Ovary (tissue), 9 donors: ENCODE results near the gene ADGRG3. TPM values are rescaled to one million over a fixed set of nuclear protein-coding genes. Genes with fewer than 3 reads are reported as not detected.

Source experiments
- DNase-seq, 5 donors: peaks; one replicate each; pipeline ENCODE4 v3.0.0-alpha.2; 2019 to 2020
- H3K27ac ChIP-seq, 2 donors: fragments of 200-600 bp; one replicate each; pipeline versions ENCODE4 v1.5.1 to v1.8.0; 2019 to 2022
- H3K27me3 ChIP-seq: fragments of 200-600 bp; one replicate; pipeline ENCODE4 v1.8.0; 2022
- H3K36me3 ChIP-seq: fragments of 200-600 bp; sonication (generic); one replicate; pipeline ENCODE4 v1.5.1; 2019
- H3K4me1 ChIP-seq: one replicate; pipeline ENCODE4 v1.8.1; 2013; ENCODE audit warnings: mild to moderate bottlenecking, moderate library complexity; ENCODE audit not compliant: insufficient read depth
- H3K4me3 ChIP-seq: fragments of 200-600 bp; sonication (generic); one replicate; pipeline ENCODE4 v1.5.1; 2017
- H3K9me3 ChIP-seq, 2 donors: fragments of 200-600 bp in 1 of 2; sonication (generic) in 1 of 2; one replicate each; pipeline versions ENCODE4 v1.5.1 to v1.8.1; 2013 to 2019; ENCODE audit warnings: mild to moderate bottlenecking in 1 of 2, moderate library complexity in 1 of 2
- CTCF ChIP-seq, 3 donors: fragments of 450-650 bp in 2 of 3; fragments of 200-600 bp in 1 of 3; IDR thresholded peaks; one replicate each; pipeline versions ENCODE4 v1.5.1 to v1.8.0; 2016 to 2022; ENCODE audit warnings: antibody characterized with exemption in 3 of 3, mild to moderate bottlenecking in 1 of 3
- EP300 ChIP-seq: sonication (generic); formaldehyde crosslinking; IDR thresholded peaks from one replicate; pipeline ENCODE4 v1.6.1; 2017; ENCODE audit warnings: antibody characterized with exemption
- POLR2A ChIP-seq: fragments of 450-650 bp; IDR thresholded peaks from one replicate; pipeline ENCODE4 v1.6.1; 2017; ENCODE audit warnings: antibody characterized with exemption, mild to moderate bottlenecking, moderate library complexity
- WGBS, 3 donors: extraction: QIAGEN DNeasy Blood & Tissue Kit in 1 of 3; methylation state at CpG; one replicate each; pipeline versions ENCODE4 v1.1.5 to v1.1.7; 2013 to 2017; 5-methylcytosine and 5-hydroxymethylcytosine counted together
- intact Hi-C, 4 donors: fragments of 100-400 bp; cut with DNase I; formaldehyde crosslinking; loops; one replicate each; pipeline versions ENCODE4 v1.11.0 to v1.15.1; 2022 to 2023
- polyA plus RNA-seq, 2 donors: library from polyadenylated mRNA; stranded (reverse); fragments of 200-250 nt in 1 of 2; fragments of 350-450 nt in 1 of 2; fragmentation: Illumina TruSeq in 1 of 2; extraction: RNeasy Lipid Tissue Mini Kit (QIAGEN cat#74804) in 1 of 2; gene quantifications; one replicate each; pipeline ENCODE4 v1.2.3, GENCODE V29; 2013 to 2014
- total RNA-seq, 7 donors: library from RNA; depleted of rRNA in 2 of 7; stranded (reverse); fragments of >200 nt in 2 of 7; fragmentation: NEBNext Ultra II Directional in 3 of 7; extraction: Animal tissue kit (Norgen Biotek cat#: 25700) in 3 of 7; gene quantifications; one replicate each; pipeline versions ENCODE4 v1.1.0 to v1.2.4, GENCODE V29; 2016 to 2023
- donor health status: DM: no; HTN: no; CAD: no; lungs with moderate emphysema.
- donor health status: DM: no; HTN: no; CAD: no.
- donor health status: Bipolar disorder and iron deficiency.
- donor health status: DM: yes; HTN: yes; CAD: no.
- donor health status: DM: no; HTN: no; CAD: no.
- donor health status: DM: yes; HTN: yes; CAD: no.

The ADGRG3 gene
- total and polyA plus RNA-seq, 9 donors = 0.40 to 1.7 (median 0.92) TPM

GRCh38 chr16:57635266-57636097, 32.6 kb upstream of the ADGRG3 start:
- intact Hi-C loops = no loop called here
- WGBS, 3 donors = 70 to 85% (median 77%) methylated on average over 16 of the region's 16 CpGs
- DNase-seq = no peak
- Histone ChIP-seq H3K27ac (no peak overlapping the region), H3K27me3 (no peaks in the 10 kb centered on the region), H3K4me1 (no peaks in the 10 kb centered on the region), H3K9me3 (no peaks in the 10 kb centered on the region), H3K36me3 (no peaks in the 10 kb centered on the region), H3K4me3 (no peak overlapping the region)
- TF ChIP-seq CTCF (IDR thresholded peaks at IDR 0.05) (no peak), POLR2A (no peak), EP300 (no peak)

- no peak for DNase-seq
- 82 to 94% (median 89%) methylated on average over 5 of the region's 5 CpGs for WGBS, 3 donors
- no peaks in the 10 kb centered on the region for H3K4me1 ChIP-seq
- H3K27me3 ChIP-seq = no peaks in the 10 kb centered on the region
- H3K27ac ChIP-seq = no peak overlapping the region
- H3K36me3 ChIP-seq = no peaks in the 10 kb centered on the region
- TF ChIP-seq CTCF (IDR thresholded peaks at IDR 0.05) (no peak), EP300 (no peak), POLR2A (no peak)
- no peaks in the 10 kb centered on the region for H3K9me3 ChIP-seq
- no peak overlapping the region for H3K4me3 ChIP-seq
- intact Hi-C loops = no loop called here
Observed at GRCh38 chr16:57636184-57636583, 31.9 kb upstream of the ADGRG3 start.

- Histone ChIP-seq H3K4me1 (no peaks in the 10 kb centered on the region), H3K27ac (no peak overlapping the region), H3K36me3 (no peaks in the 10 kb centered on the region), H3K4me3 (no peak overlapping the region), H3K27me3 (no peaks in the 10 kb centered on the region), H3K9me3 (no peaks in the 10 kb centered on the region)
- TF ChIP-seq POLR2A = no peak
- no peak for TF ChIP-seq CTCF (IDR thresholded peaks at IDR 0.05)
- no peak for TF ChIP-seq EP300
- DNase-seq = no peak
- 49 to 59% (median 55%) methylated on average over 8 of the region's 8 CpGs for WGBS, 3 donors
- intact Hi-C loops = no loop called here
Observed at GRCh38 chr16:57637020-57637419, 31.1 kb upstream of the ADGRG3 start.

GRCh38 chr16:57637424-57637823, 30.7 kb upstream of the ADGRG3 start:
- no peak for DNase-seq
- no peak overlapping the region for H3K4me3 ChIP-seq
- H3K9me3 ChIP-seq = no peaks in the 10 kb centered on the region
- whole genome bisulfite sequencing, 3 donors = 23 to 28% (median 27%) methylated on average over 8 of the region's 8 CpGs
- H3K27me3 ChIP-seq = no peaks in the 10 kb centered on the region
- H3K4me1 ChIP-seq = no peaks in the 10 kb centered on the region
- no peaks in the 10 kb centered on the region for H3K36me3 ChIP-seq
- H3K27ac ChIP-seq = no peak overlapping the region
- TF ChIP-seq CTCF (IDR thresholded peaks at IDR 0.05) (no peak), POLR2A (no peak), EP300 (no peak)
- intact Hi-C loops = no loop called here
